OCI-LY1 (cell line): ENCODE results near the gene MAPK11.

Experiments used
- H2AFZ ChIP-seq: fragments of 200-600 bp; sonication (generic), shearing (Covaris generic); 2 replicates; pipeline ENCODE4 v1.6.0; 2014; ENCODE audit warnings: antibody characterized with exemption, mild to moderate bottlenecking, low read length
- H3F3A ChIP-seq: fragments of 200-600 bp; sonication (generic), shearing (Covaris generic); 2 replicates; pipeline ENCODE4 v1.6.0; 2014; ENCODE audit warnings: mild to moderate bottlenecking, antibody characterized with exemption, low read length, moderate library complexity; ENCODE audit not compliant: insufficient read depth
- H3K27ac ChIP-seq: fragments of 200-600 bp; sonication (generic); 2 replicates; pipeline ENCODE4 v1.5.1; 2014; ENCODE audit warnings: low read length, mixed run types, mild to moderate bottlenecking, low read depth; ENCODE audit not compliant: poor library complexity, severe bottlenecking
- H3K27me3 ChIP-seq: fragments of 200-600 bp; sonication (generic); 2 replicates; pipeline ENCODE4 v1.6.0; 2014; ENCODE audit warnings: antibody characterized with exemption, mild to moderate bottlenecking, low read length, moderate library complexity; ENCODE audit not compliant: insufficient read depth
- H3K36me3 ChIP-seq: fragments of 200-600 bp; sonication (generic); 2 replicates; pipeline ENCODE4 v1.6.1; 2014; ENCODE audit warnings: mild to moderate bottlenecking, antibody characterized with exemption, low read length, moderate library complexity, mixed read lengths; ENCODE audit not compliant: insufficient read depth
- H3K4me1 ChIP-seq: fragments of 200-600 bp; sonication (generic); 2 replicates; pipeline ENCODE4 v1.5.1; 2014; ENCODE audit warnings: mild to moderate bottlenecking, low read length, moderate library complexity; ENCODE audit not compliant: insufficient read depth, severe bottlenecking
- H3K4me2 ChIP-seq: fragments of 200-600 bp; sonication (generic), shearing (Covaris generic); 2 replicates; pipeline ENCODE4 v1.6.1; 2014; ENCODE audit warnings: low read length
- H3K4me3 ChIP-seq: fragments of 200-600 bp; sonication (generic); 2 replicates; pipeline ENCODE4 v1.5.1; 2014; ENCODE audit warnings: low read length, low read depth, mild to moderate bottlenecking, mixed read lengths; ENCODE audit not compliant: poor library complexity, severe bottlenecking
- H3K79me2 ChIP-seq: fragments of 200-600 bp; shearing (Covaris generic); 2 replicates; pipeline ENCODE4 v1.6.1; 2016; ENCODE audit warnings: mixed run types, low read length, mixed read lengths; ENCODE audit not compliant: insufficient read depth
- H3K9ac ChIP-seq: fragments of 200-600 bp; sonication (generic), shearing (Covaris generic); 2 replicates; pipeline ENCODE4 v1.6.1; 2014; ENCODE audit warnings: mild to moderate bottlenecking, low read length, mixed read lengths
- H3K9me2 ChIP-seq: fragments of 200-600 bp; sonication (generic), shearing (Covaris generic); 2 replicates; pipeline ENCODE4 v1.6.1; 2014; ENCODE audit warnings: low read depth, mild to moderate bottlenecking, low read length, mixed read lengths
- H3K9me3 ChIP-seq: fragments of 200-600 bp; shearing (Covaris generic); 2 replicates; pipeline ENCODE4 v1.6.1; 2014; ENCODE audit warnings: low read length, mixed read lengths
- H4K20me1 ChIP-seq: fragments of 200-600 bp; sonication (generic), shearing (Covaris generic); 2 replicates; pipeline ENCODE4 v1.6.0; 2016; ENCODE audit warnings: mild to moderate bottlenecking, low read length; ENCODE audit not compliant: insufficient read depth
- CTCF ChIP-seq: fragments of 200-600 bp; sonication (generic), shearing (Covaris generic); IDR thresholded peaks from 2 replicates; pipeline ENCODE4 v1.5.1; 2017; ENCODE audit warnings: mild to moderate bottlenecking, antibody characterized with exemption, low read length, moderate library complexity, mixed read lengths
- EZH2 ChIP-seq: fragments of 200-600 bp; sonication (generic), shearing (Covaris generic); IDR thresholded peaks from 2 replicates; pipeline ENCODE4 v1.8.0; 2017; ENCODE audit warnings: borderline replicate concordance, mixed run types, mild to moderate bottlenecking, antibody characterized with exemption, low read length, moderate library complexity, mixed read lengths

Gene MAPK11

DNA sequence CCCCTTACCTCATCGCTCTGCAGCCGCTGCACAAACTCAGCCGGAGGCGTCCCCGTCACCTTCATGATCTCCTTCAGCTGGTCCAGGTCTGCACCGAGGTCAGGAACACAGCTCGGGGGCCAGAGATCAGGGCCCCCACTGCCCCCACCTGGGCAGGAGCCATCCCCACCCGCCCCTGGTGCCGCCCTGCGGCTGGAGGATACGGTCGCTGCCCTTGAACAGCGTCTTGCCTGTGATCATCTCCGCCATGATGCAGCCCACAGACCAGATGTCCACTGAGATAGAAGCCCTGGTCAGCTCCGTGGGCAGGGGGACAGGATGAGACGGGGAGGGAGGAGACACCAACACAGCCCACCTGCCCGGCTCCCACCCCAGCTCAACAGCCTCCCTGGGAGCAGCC lies 14.6 kb downstream of the MAPK11 start:
- Histone ChIP-seq H3F3A (peaks cover 7% of the 10 kb centered on the region; the same call in 1 of the 2 replicates), H3K4me1 (peaks cover 18% of the 10 kb centered on the region), H3K36me3 (peaks cover 57% of the 10 kb centered on the region)

DNA sequence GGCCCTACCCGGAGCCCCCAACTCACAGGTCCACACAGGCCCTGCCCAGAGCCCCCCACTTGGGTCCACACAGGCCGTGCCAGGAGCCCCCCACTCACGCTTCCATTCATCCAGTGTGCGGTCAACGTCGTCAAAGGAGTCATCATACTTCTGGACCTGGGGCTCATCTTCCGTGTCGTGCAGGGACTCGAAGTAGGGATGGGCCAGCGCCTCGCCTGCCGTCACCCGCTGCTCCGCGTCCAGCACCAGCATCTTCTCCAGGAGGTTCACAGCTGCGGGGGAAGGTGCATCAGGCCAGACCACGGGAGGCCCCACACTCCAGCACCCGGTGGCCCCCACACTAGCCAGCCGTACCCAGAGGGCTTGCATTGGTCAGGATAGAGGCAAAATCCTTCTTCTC lies 15.1 kb downstream of the MAPK11 start:
- TF ChIP-seq CTCF = no peak
- TF ChIP-seq EZH2 = no peak
- Histone ChIP-seq H3K27me3 (no peaks in the 10 kb centered on the region), H3K9ac (no peak overlapping the region), H4K20me1 (no peaks in the 10 kb centered on the region), H2AFZ (no peak overlapping the region), H3K4me3 (no peak overlapping the region), H3K36me3 (peaks cover 57% of the 10 kb centered on the region), H3K9me3 (no peaks in the 10 kb centered on the region), H3K27ac (no peak overlapping the region), H3K4me1 (peaks cover 18% of the 10 kb centered on the region), H3F3A (peaks cover 7% of the 10 kb centered on the region; the same call in 1 of the 2 replicates), H3K4me2 (no peak overlapping the region), H3K79me2 (no peaks in the 10 kb centered on the region), H3K9me2 (no peaks in the 10 kb centered on the region)

More for the DNA sequence above, 14.6 kb downstream of the MAPK11 start:
- Histone ChIP-seq H3K27me3 (no peaks in the 10 kb centered on the region), H4K20me1 (no peaks in the 10 kb centered on the region), H3K9ac (no peak overlapping the region), H3K4me3 (no peak overlapping the region), H3K9me3 (no peaks in the 10 kb centered on the region), H2AFZ (no peak overlapping the region), H3K27ac (no peak overlapping the region), H3K79me2 (peaks cover 2% of the 10 kb centered on the region; the same call in 1 of the 2 replicates), H3K4me2 (no peak overlapping the region), H3K9me2 (no peaks in the 10 kb centered on the region)
- TF ChIP-seq EZH2 = no peak
- no peak for TF ChIP-seq CTCF

GRCh38 chr22:50253941-50254340 lies 16.2 kb downstream of the MAPK11 start:
- Histone ChIP-seq H3K36me3 (peaks cover 54% of the 10 kb centered on the region), H3K27ac (no peak overlapping the region), H3K4me3 (no peak overlapping the region), H3K79me2 (no peaks in the 10 kb centered on the region), H3K4me2 (no peak overlapping the region), H2AFZ (no peak overlapping the region), H3K4me1 (peaks cover 22% of the 10 kb centered on the region), H3K9me3 (no peaks in the 10 kb centered on the region), H3K27me3 (no peaks in the 10 kb centered on the region), H4K20me1 (no peaks in the 10 kb centered on the region), H3K9me2 (no peaks in the 10 kb centered on the region), H3K9ac (no peak overlapping the region), H3F3A (peaks cover 7% of the 10 kb centered on the region; the same call in 1 of the 2 replicates)
- TF ChIP-seq EZH2 (no peak), CTCF (no peak)
